HG03066 (cell line): ENCODE data around the gene ZNF683.
"Not testable (repeated sequence)": the region's sequence is repeated elsewhere in the genome, so short reads cannot be mapped to it uniquely, and the experiment has no call there.

Experiments used
- ATAC-seq: cut with Tn5 transposase; IDR thresholded peaks from one replicate; pipeline ENCODE4 v1.9.1; 2021; ENCODE audit warnings: low read depth; ENCODE audit not compliant: unreplicated experiment

Gene ZNF683

GRCh38 chr1:26372611-26373010 is at the start of gene ZNF683:
Gene ZNF683, minus strand, starts transcription at chr1:26372750. Its CDS starts 4,179 bp downstream, at chr1:26368571.
- ATAC-seq: not testable (repeated sequence)

GRCh38 chr1:26419494-26419893 is 46.9 kb upstream of the ZNF683 start:
- ATAC-seq: no peak

- ATAC-seq: no peak
Observed at GRCh38 chr1:26418865-26419349, 46.4 kb upstream of the ZNF683 start.

- ATAC-seq: no peak
Observed at GRCh38 chr1:26417111-26417759, 44.7 kb upstream of the ZNF683 start.

GRCh38 chr1:26413031-26413430 is 40.5 kb upstream of the ZNF683 start:
- ATAC-seq: no peak

GRCh38 chr1:26412180-26412840 is 39.8 kb upstream of the ZNF683 start:
- ATAC-seq: no peak

GRCh38 chr1:26411624-26412074 is 39.1 kb upstream of the ZNF683 start:
- no peak for ATAC-seq

- no peak for ATAC-seq
Observed at GRCh38 chr1:26410706-26411623, 38.4 kb upstream of the ZNF683 start, which contains the start of gene LIN28A. Gene LIN28A, plus strand, starts transcription at chr1:26410817. Its CDS starts 75 bp downstream, at chr1:26410892.

- no peak for ATAC-seq
Observed at GRCh38 chr1:26409191-26409807, 36.7 kb upstream of the ZNF683 start.

GRCh38 chr1:26408604-26409003 is 36.1 kb upstream of the ZNF683 start:
- no peak for ATAC-seq

GRCh38 chr1:26405281-26405915 is 32.8 kb upstream of the ZNF683 start:
- ATAC-seq: no peak

GRCh38 chr1:26404641-26405040 is 32.1 kb upstream of the ZNF683 start:
- no peak for ATAC-seq

GRCh38 chr1:26403656-26404055 is 31.1 kb upstream of the ZNF683 start:
- ATAC-seq: no peak

- no peak for ATAC-seq
Observed at GRCh38 chr1:26401891-26402290, 29.3 kb upstream of the ZNF683 start.

- no peak for ATAC-seq
Observed at GRCh38 chr1:26399034-26399433, 26.5 kb upstream of the ZNF683 start.

GRCh38 chr1:26395754-26396153 is 23.2 kb upstream of the ZNF683 start:
- no peak for ATAC-seq

GRCh38 chr1:26391450-26391849 is 18.9 kb upstream of the ZNF683 start:
- no peak for ATAC-seq

- ATAC-seq: no peak
Observed at GRCh38 chr1:26389604-26390247, 17.2 kb upstream of the ZNF683 start.

GRCh38 chr1:26388791-26389445 is 16.4 kb upstream of the ZNF683 start:
- no peak for ATAC-seq
